ENCODE results near the gene ATAD5.
"Not testable (repeated sequence)": the region's sequence is repeated elsewhere in the genome, so short reads cannot be mapped to it uniquely, and the experiment has no call there.

ATAD5 gene, protein sequence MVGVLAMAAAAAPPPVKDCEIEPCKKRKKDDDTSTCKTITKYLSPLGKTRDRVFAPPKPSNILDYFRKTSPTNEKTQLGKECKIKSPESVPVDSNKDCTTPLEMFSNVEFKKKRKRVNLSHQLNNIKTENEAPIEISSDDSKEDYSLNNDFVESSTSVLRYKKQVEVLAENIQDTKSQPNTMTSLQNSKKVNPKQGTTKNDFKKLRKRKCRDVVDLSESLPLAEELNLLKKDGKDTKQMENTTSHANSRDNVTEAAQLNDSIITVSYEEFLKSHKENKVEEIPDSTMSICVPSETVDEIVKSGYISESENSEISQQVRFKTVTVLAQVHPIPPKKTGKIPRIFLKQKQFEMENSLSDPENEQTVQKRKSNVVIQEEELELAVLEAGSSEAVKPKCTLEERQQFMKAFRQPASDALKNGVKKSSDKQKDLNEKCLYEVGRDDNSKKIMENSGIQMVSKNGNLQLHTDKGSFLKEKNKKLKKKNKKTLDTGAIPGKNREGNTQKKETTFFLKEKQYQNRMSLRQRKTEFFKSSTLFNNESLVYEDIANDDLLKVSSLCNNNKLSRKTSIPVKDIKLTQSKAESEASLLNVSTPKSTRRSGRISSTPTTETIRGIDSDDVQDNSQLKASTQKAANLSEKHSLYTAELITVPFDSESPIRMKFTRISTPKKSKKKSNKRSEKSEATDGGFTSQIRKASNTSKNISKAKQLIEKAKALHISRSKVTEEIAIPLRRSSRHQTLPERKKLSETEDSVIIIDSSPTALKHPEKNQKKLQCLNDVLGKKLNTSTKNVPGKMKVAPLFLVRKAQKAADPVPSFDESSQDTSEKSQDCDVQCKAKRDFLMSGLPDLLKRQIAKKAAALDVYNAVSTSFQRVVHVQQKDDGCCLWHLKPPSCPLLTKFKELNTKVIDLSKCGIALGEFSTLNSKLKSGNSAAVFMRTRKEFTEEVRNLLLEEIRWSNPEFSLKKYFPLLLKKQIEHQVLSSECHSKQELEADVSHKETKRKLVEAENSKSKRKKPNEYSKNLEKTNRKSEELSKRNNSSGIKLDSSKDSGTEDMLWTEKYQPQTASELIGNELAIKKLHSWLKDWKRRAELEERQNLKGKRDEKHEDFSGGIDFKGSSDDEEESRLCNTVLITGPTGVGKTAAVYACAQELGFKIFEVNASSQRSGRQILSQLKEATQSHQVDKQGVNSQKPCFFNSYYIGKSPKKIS (N-terminal part only)
- 16.6 to 25.7 reads per million in 2 experiments for total RNA-seq

DNA sequence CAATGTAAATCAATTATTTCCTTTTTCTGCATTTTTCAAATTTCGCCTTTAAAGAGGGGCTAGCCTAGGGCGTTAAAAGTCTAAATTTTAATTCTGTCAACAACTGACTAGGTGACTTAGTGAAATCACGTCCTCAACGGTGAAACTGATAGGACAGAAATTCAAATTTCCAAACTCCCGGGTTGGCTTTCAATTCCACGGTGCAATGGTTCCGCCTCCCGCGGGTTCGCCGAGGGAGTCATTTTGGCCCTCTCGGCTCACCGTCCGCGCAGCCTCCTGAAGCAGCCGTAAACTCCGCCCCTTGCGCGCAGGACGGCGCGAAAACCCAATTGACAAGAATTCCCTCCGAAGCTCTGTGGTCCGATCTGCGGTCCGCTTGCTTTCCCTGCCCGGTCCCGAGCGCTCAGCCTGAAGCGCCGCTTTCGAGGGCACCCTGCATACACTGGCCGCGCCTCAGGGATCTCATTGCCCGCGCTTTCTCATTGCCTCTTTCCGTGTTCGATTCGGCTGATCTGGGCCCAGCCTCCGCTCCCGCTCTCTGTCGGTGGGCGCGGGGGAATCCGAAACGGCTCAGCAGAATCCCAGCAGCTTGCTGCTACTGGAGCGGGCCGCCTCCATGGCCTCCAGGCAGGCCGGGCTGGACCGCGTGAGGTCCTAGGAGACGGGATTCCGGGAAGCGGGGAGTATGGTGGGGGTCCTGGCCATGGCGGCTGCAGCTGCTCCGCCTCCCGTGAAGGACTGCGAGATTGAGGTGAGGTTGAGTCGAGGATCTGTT, at the start of gene ATAD5:
Gene ATAD5 (plus strand): TSS at position 304 of the 775 bp plus-strand sequence. CDS start 382 bp downstream, at position 686.
- peak; percentile 86 for DNase-seq (ENCODE audit: low read depth)

DNA sequence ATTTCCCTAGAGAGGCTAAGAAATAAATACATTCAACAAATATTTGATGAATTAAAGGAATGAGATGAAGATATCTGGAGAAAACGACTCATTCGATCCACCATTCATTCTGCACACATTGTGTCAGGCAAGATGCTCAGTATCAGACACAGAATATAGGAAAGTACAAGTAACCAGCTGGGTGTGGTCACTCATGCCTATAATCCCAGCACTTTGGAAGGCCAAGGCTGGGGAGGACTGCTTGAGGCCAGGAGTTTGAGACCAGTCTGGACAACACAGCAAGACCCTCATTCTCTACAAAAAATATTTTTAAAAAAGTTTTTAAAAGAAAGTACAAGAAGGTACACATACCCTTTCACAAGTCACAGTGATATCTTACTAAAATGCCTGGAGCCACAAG, 49.6 kb upstream of the ATAD5 start:
- no peak for DNase-seq (ENCODE audit: low read depth)

DNA sequence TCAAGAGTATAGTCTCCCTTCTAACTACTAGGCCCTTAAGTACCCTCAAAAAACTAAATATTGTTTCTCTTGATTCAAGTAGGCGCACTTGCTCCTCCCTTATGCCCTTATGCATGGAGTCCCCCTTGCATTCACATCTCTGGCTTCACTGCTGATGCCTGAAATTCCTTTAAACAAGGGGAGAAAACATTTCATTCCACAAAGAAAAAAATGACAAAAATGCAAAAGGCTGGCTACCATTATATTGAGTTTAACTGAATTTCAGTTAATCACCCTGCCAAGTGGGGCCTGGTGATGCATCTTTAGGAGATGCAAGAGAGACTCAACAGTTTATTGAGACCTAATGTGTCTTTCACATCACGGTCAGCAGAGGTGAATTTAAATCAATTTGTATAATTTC, 42.8 kb upstream of the ATAD5 start:
- DNase-seq (ENCODE audit: low read depth) = no peak

DNA sequence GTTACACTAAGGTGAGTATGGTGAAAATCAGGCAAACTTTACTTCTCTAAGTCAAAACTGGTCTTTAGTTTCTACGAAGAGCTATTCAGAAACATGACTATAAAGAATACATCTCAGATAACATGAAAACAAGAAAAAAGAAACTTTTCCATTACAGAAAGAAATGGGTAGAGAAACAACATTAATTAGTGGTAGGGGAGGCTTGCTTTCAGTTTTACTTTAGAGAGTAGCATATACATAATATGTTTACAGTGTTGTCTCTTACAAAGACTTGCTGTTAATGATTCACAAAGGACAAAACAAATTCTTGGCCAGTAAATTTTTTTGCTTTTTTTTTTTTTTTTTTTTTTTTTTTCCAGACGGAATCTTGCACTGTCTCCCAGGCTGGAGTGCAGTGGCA, 41.5 kb upstream of the ATAD5 start:
- DNase-seq (ENCODE audit: low read depth) = no peak

DNA sequence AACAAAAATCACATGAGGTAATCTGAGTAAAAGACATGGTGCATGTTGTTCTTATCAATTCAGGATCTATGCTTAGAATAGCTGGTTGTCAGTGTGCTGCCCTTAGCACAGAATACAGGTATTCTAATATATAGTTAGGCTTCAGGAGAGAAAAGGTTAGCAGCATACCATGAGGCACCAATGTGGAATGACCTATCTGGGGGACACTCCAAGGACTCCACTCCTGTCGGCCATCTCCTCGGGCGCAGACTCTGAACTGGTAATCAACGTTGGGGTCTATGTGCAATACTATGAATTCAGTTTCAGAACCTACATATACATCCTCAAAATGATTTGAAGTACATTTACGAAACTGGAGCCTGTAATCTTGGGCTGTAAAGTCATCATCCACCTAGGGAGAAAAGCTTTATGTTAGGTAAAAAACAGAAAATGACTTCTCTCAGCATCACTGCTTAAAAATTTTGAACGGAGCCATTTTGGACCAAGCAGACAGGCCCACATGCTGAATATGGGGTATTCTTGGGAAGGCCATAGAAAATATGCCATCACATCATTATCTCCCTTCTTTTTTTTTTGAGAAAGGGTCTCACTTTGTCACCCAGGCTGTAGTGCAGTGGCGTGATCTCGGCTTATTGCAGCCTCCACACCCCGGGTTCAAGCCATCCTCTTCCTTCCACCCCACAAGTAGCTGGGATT, 38.3 kb upstream of the ATAD5 start:
- no peak for DNase-seq (ENCODE audit: low read depth)

DNA sequence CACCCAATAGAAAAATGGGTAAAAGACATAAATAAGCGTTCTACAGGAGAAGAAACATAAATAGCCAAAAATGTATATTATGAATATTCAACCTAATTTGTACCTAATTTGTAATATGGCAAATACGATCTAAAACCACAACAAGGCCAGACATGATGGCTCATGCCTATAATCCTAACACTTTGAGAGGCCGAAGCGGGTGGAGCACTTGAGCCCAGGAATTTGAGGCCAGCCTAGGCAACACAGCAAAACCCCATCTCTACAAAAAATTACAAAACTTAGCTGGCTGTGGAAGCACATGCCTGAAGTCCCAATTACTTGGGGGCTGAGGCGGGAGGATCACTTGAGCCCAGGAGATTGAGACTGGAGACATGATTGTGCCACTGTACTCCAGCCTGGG, 37.4 kb upstream of the ATAD5 start:
- no peak for DNase-seq (ENCODE audit: low read depth)

DNA sequence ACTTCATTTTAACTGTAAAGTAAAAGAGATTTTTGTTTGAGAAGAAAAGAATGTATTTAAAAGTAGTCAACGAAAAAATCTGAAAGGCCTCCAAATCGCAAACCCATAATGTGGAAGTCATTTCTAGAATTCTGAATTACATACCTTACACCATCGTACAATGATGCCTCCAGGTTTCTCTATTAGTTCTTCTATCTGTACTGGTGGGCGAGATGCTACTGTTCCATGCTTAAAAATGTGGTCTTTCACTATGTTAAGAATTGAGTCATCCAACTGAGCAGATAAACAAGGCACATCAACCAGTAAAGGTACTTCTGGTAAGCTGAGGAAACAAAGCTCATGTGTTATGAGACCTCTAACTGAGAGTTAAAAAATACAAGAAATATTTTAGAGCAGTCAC, 35.8 kb upstream of the ATAD5 start:
- DNase-seq (ENCODE audit: low read depth) = no peak

DNA sequence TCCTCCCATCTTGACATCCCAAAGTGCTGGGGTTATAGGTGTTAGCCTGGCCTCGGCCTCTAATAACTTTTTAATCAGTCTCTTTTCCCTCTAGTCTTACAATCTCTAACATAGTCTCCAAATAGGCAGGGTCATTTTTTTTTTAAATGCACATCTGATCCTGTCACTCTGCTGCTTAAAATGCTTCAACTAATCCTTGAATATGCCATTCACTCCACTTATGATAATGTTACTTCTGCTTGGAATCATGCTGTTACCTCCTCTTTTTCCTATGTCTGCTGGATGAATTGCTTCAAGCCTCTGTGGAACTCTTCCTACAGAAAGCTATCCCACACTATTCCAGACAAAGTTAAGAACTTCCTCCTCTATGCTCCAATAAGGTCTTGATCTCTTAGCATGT, 30.1 kb upstream of the ATAD5 start:
- no peak for DNase-seq (ENCODE audit: low read depth)

DNA sequence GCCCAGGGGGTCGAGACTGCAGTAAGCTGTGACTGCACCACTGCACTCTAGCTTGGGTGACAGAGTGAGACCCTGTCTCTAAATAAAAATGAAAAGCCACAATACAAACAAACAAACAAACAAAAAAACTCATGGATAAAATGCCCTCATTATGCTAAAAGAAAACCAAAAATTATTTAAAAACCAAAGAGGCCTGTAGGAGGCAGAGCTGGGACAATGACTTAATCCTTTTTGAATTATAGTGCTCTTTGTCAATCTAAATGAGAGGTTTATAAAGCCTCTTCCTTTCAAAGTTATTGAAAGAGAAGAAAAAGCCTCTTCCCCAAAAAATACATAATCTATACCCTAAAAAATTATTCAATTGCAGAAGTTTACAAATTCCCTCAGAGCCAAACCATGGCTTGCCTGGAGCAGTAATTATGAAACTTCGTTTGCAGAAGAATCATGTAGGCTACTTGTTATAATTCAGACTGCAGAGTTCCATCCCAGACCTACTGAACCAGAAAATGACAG, 25.8 kb upstream of the ATAD5 start:
- DNase-seq (ENCODE audit: low read depth) = no peak

DNA sequence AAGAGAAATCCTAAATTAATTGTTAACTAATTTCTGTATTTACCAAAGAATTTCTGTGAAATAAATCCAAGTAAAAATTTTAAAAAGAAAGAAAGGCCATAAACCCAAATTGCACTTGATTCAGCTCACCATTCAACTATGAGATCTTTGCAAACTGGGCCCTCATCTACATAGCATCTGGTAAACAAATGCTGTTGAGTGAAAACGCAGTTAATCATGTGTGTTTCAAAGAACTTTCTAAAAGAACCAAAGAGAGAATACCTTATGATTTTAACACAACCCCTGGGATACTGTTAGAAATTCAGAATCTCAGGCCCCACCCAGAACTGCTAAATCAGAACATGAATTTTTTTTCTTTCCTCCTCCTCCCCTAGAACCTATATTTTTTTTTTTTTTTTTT, 23.9 kb upstream of the ATAD5 start:
- DNase-seq (ENCODE audit: low read depth) = no peak

DNA sequence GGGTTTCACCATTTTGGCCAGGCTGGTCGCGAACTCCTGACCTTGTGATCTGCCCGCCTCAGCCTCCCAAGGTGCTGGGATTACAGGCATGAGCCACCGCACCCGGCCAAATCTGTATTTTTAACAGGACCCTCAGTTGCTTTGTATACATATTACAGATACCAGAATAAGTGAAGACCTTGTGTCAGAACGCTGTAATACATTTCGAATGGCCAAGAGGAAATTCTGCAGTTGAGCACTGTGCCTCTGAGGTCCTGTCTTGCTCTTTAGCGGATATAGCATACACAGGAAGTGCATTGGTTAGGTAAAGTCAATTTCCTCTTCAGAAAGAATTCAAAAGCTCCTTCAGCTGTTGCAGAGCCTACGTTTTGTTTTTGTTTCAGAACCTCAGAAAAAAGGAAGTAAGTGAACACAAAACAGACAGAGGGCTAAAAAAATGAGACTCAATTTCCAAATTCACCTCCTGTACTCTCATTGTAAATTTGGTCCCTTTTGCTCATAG, 22.9 kb upstream of the ATAD5 start:
- no peak for DNase-seq (ENCODE audit: low read depth)

DNA sequence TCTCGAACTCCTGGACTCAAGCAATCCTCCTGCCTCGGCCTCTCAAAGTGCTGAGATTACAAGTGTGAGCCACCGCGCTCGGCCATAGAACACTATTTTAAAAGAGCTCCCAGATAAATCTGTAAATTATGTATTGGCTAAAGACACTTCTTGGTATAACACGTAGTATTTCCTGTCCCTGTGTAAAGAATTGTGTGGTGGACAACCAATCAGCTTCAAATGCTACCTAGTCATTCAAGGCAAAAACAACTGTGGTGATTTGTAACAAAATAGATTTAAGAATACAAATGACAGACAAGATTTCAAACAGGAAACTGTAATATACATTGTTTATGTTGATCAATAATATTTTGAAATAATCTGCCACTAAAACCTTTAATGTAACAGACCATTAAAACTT, 21.9 kb upstream of the ATAD5 start:
- no peak for DNase-seq (ENCODE audit: low read depth)

DNA sequence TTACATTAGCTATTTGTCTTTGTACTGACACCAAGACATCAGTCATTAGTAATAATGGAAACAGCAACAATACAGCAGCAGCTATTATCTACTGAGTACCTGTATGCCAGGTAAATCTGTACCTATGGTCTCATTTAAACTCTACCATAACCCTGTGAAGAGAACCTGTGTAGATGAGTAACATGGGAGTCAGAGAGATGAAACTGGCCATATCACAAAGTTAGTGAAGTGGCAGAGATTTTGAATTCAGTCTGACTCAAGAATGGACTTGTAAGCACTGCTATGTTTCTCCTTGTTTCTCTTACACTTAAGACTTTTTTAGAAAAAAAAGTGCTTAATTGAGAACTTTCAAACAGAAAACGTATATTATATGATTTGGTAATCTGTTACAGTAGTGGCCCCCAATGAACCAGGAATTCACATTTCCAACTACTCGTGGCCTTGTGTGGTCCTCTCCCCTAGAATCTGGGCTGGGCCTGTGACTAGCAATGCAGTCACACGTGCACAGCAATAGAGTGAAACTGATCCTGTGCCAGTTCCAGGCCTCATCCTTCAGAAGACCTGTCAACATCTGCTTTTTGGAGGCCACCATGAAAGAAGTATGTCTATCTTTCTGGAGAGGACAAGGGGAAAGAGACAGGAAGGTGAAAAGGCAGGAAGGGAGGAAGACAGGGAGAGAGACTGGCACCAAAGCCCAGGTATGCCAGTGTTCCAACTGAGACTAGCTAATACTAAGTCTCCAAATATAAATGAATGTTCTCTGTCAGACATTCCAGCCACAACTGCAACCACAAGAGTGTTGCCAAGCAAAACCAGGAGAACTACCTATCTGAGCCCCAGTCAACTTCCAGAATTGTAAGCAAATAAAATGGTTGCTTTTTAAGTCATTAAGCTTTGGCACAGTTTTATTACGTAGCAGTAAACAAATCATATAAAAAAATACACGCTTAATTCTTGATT, 19.3 kb upstream of the ATAD5 start:
- DNase-seq (ENCODE audit: low read depth) = no peak

DNA sequence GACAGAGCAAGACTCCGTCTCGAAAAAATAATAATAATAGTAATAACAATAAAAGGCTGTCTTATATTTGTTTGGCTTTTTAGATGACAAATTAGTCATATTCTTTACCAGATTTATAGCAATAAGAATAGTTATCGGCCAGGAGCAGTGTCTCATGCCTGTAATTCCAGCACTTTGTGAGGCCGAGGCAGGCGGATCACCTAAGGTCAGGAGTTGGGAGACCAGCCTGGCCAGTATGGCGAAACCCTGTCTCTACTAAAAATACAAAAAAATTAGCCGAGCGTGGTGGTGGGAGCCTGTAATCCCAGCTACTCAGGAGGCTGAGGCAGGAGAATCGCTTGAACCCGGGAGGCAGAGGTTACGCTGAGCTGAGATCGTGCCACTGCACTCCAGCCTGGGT, 17.5 kb upstream of the ATAD5 start:
- DNase-seq (ENCODE audit: low read depth) = not testable (repeated sequence)

DNA sequence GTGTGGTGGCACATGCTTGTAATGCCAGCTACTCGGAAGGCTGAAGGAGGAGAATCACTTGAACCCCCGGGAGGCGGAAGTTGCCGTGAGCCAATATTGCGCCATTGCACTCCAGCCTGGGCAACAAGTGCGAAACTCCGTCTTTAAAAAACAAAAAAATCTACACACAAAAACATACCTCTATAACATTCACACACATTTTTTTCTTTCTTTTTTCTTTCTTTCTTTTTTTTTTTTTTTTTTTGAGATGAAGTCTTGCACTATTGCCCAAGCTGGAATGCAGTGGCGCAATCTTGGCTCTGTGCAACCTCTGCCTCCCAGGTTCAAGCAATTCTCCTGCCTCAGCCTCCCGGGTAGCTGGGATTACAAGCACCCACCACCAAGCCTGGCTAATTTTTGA, 16.9 kb upstream of the ATAD5 start:
- DNase-seq (ENCODE audit: low read depth) = not testable (repeated sequence)

DNA sequence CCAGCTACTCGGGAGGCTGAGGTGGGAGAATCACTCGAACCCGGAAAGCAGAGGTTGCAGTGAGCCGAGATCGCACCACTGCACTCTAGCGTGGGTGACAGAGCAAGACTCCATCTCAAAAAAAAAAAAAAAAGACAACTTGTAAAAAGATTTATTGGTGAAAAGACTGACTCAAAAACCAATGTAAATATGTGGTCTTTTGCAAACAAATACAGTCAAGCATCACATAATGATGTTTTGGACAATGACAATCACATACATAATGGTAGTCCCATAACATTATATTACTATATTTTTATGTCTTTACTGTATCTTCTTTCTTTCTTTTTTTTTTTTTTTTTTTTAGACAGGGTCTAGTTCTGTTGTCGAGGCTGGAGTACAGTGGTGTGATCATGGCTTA, 15.6 kb upstream of the ATAD5 start:
- DNase-seq (ENCODE audit: low read depth) = no peak

DNA sequence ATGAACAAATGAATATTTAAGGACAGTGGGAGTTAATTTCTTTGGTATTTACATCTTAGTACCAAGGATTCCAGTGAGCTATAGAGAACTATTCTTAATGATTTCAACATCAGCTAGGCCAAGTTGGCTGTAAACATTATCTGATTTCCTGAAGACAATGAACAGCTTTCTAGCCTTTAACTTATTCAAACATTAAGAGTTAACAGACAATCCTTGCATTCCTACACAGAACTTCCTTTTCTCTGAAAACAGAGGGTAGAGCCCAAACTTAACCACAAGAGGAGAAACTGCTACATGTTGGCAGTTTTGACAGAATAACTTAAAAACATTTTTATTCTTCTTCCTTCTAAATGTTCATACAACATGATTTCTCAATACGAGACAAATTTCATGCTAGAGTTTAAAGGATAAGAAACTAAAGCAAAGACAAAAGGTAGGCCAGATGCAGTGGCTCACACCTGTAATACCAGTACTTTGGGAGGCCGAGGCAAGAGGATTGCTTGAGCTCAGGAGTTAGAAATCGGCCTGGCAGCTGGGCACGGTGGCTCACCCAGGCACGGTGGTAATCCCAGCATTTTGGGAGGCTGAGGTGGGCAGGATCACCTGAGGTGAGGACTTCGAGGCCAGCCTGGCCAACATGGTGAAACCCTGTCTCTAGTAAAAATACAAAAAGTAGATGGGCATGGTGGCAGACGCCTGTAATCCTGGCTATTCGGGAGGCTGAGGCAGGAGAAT, 11.6 kb upstream of the ATAD5 start:
- DNase-seq (ENCODE audit: low read depth) = no peak

DNA sequence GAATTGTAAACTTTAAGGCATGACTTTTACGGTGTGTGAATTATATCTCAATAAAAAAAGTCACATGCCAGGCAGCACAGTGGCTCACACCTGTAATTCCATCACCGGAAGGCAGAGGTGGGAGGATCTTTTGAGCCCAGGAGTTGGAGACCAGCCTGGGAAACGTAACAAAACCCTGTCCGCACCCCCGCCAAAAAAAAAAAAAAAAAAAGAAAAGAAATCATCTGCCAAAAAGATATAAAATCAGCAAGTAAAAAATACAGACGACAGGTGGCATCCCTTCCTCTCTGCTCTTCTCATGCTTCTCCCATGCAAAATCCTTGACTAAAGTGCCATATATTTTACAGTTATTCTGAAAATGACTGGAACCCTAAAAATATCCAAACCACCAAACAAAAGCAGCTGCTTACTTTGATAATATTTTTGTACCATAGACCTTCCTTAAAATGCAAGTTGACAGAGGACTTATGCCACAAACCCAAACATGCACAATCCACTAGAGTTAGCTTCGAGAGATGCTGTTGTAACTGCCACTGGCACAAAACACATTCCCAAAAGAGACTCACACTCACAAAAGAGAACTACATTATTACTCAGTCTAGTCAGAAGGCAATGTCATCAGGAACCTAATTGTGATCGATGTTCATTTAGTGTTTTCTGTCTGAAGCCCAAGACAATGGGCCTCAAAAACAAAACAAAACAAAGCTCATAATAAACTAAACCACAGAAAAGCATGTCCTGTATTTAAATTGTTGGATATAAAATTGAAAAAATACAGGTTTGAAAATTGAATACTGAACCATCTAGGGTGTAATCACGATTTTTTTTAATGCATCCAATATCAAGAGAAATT, 9.7 kb upstream of the ATAD5 start:
- no peak for DNase-seq (ENCODE audit: low read depth)

All from T follicular helper cell (primary cell).